OCI-LY1 (cell line): Measurements from ENCODE around the gene LDLRAD3.

Experiments used
- H2AFZ ChIP-seq: fragments of 200-600 bp; sonication (generic), shearing (Covaris generic); 2 replicates; pipeline ENCODE4 v1.6.0; 2014; ENCODE audit warnings: antibody characterized with exemption, mild to moderate bottlenecking, low read length
- H3F3A ChIP-seq: fragments of 200-600 bp; sonication (generic), shearing (Covaris generic); 2 replicates; pipeline ENCODE4 v1.6.0; 2014; ENCODE audit warnings: mild to moderate bottlenecking, antibody characterized with exemption, low read length, moderate library complexity; ENCODE audit not compliant: insufficient read depth
- H3K27ac ChIP-seq: fragments of 200-600 bp; sonication (generic); 2 replicates; pipeline ENCODE4 v1.5.1; 2014; ENCODE audit warnings: low read length, mixed run types, mild to moderate bottlenecking, low read depth; ENCODE audit not compliant: poor library complexity, severe bottlenecking
- H3K27me3 ChIP-seq: fragments of 200-600 bp; sonication (generic); 2 replicates; pipeline ENCODE4 v1.6.0; 2014; ENCODE audit warnings: antibody characterized with exemption, mild to moderate bottlenecking, low read length, moderate library complexity; ENCODE audit not compliant: insufficient read depth
- H3K36me3 ChIP-seq: fragments of 200-600 bp; sonication (generic); 2 replicates; pipeline ENCODE4 v1.6.1; 2014; ENCODE audit warnings: mild to moderate bottlenecking, antibody characterized with exemption, low read length, moderate library complexity, mixed read lengths; ENCODE audit not compliant: insufficient read depth
- H3K4me1 ChIP-seq: fragments of 200-600 bp; sonication (generic); 2 replicates; pipeline ENCODE4 v1.5.1; 2014; ENCODE audit warnings: mild to moderate bottlenecking, low read length, moderate library complexity; ENCODE audit not compliant: insufficient read depth, severe bottlenecking
- H3K4me2 ChIP-seq: fragments of 200-600 bp; sonication (generic), shearing (Covaris generic); 2 replicates; pipeline ENCODE4 v1.6.1; 2014; ENCODE audit warnings: low read length
- H3K4me3 ChIP-seq: fragments of 200-600 bp; sonication (generic); 2 replicates; pipeline ENCODE4 v1.5.1; 2014; ENCODE audit warnings: low read length, low read depth, mild to moderate bottlenecking, mixed read lengths; ENCODE audit not compliant: poor library complexity, severe bottlenecking
- H3K79me2 ChIP-seq: fragments of 200-600 bp; shearing (Covaris generic); 2 replicates; pipeline ENCODE4 v1.6.1; 2016; ENCODE audit warnings: mixed run types, low read length, mixed read lengths; ENCODE audit not compliant: insufficient read depth
- H3K9ac ChIP-seq: fragments of 200-600 bp; sonication (generic), shearing (Covaris generic); 2 replicates; pipeline ENCODE4 v1.6.1; 2014; ENCODE audit warnings: mild to moderate bottlenecking, low read length, mixed read lengths
- H3K9me2 ChIP-seq: fragments of 200-600 bp; sonication (generic), shearing (Covaris generic); 2 replicates; pipeline ENCODE4 v1.6.1; 2014; ENCODE audit warnings: low read depth, mild to moderate bottlenecking, low read length, mixed read lengths
- H3K9me3 ChIP-seq: fragments of 200-600 bp; shearing (Covaris generic); 2 replicates; pipeline ENCODE4 v1.6.1; 2014; ENCODE audit warnings: low read length, mixed read lengths
- H4K20me1 ChIP-seq: fragments of 200-600 bp; sonication (generic), shearing (Covaris generic); 2 replicates; pipeline ENCODE4 v1.6.0; 2016; ENCODE audit warnings: mild to moderate bottlenecking, low read length; ENCODE audit not compliant: insufficient read depth
- EZH2 ChIP-seq: fragments of 200-600 bp; sonication (generic), shearing (Covaris generic); IDR thresholded peaks from 2 replicates; pipeline ENCODE4 v1.8.0; 2017; ENCODE audit warnings: borderline replicate concordance, mixed run types, mild to moderate bottlenecking, antibody characterized with exemption, low read length, moderate library complexity, mixed read lengths
- TF ChIP-seq, protein P1 (sequence below): fragments of 200-600 bp; sonication (generic), shearing (Covaris generic); IDR thresholded peaks from 2 replicates; pipeline ENCODE4 v1.5.1; 2017; ENCODE audit warnings: mild to moderate bottlenecking, antibody characterized with exemption, low read length, moderate library complexity, mixed read lengths

LDLRAD3 gene

DNA sequence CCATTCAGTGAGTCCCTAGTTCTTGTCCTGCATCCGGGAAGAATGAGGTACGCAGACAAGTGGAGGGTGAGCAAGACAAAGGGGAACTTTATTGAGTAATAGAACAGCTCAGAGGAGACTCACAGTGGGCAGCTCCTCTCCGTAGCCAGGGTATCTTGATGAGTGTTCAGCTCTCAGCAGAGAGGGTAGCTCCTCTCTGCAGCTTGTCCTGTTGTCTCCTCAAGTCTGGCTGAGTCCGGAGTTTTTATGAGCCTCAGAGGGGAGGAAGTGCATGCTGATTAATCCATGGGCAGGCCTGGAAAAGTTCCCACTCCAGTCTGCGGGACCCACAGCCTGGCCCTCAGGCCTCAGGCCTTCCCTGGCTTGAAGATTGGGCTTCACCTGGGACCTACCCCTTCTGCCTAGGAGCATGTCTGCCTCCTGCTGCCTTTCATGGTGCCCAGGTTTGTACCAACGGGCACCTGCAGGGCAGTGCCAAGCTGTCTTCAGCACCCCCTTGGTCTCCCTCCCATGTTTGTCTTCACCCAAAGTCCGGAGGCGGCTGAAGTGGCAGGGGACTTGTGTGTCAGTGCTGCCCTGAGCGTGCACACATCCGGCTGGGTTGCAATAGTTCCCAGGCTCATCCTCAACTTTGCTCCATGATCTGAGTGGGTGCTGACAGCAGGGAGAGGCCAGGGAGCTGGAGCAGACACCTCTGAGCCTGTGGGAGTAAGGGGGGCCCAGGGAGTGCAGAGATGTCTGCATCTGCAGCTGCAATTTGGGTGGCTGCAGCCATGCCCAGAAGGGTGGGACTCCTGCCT lies 134.2 kb downstream of the LDLRAD3 start:
- H3K9ac ChIP-seq = no peak overlapping the region
- no peak overlapping the region for H3K27ac ChIP-seq
- no peaks in the 10 kb centered on the region for H3K27me3 ChIP-seq
- no peaks in the 10 kb centered on the region for H3K79me2 ChIP-seq
- TF ChIP-seq, protein P1, sequence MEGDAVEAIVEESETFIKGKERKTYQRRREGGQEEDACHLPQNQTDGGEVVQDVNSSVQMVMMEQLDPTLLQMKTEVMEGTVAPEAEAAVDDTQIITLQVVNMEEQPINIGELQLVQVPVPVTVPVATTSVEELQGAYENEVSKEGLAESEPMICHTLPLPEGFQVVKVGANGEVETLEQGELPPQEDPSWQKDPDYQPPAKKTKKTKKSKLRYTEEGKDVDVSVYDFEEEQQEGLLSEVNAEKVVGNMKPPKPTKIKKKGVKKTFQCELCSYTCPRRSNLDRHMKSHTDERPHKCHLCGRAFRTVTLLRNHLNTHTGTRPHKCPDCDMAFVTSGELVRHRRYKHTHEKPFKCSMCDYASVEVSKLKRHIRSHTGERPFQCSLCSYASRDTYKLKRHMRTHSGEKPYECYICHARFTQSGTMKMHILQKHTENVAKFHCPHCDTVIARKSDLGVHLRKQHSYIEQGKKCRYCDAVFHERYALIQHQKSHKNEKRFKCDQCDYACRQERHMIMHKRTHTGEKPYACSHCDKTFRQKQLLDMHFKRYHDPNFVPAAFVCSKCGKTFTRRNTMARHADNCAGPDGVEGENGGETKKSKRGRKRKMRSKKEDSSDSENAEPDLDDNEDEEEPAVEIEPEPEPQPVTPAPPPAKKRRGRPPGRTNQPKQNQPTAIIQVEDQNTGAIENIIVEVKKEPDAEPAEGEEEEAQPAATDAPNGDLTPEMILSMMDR = no peak
- no peak for TF ChIP-seq EZH2
- no peaks in the 10 kb centered on the region for H3K9me2 ChIP-seq
- no peaks in the 10 kb centered on the region for H3K4me1 ChIP-seq
- no peaks in the 10 kb centered on the region for H4K20me1 ChIP-seq
- H2AFZ ChIP-seq = no peak overlapping the region
- no peak overlapping the region for H3K4me2 ChIP-seq
- no peaks in the 10 kb centered on the region for H3F3A ChIP-seq
- H3K4me3 ChIP-seq = no peak overlapping the region
- no peaks in the 10 kb centered on the region for H3K36me3 ChIP-seq
- no peaks in the 10 kb centered on the region for H3K9me3 ChIP-seq

- no peak overlapping the region for H3K27ac ChIP-seq
- H3K4me1 ChIP-seq = no peaks in the 10 kb centered on the region
- H2AFZ ChIP-seq = no peak overlapping the region
- no peaks in the 10 kb centered on the region for H3F3A ChIP-seq
- H3K9me2 ChIP-seq = no peaks in the 10 kb centered on the region
- no peaks in the 10 kb centered on the region for H3K9me3 ChIP-seq
- H4K20me1 ChIP-seq = no peaks in the 10 kb centered on the region
- TF ChIP-seq, protein P1 = no peak
- TF ChIP-seq EZH2 = no peak
- no peak overlapping the region for H3K9ac ChIP-seq
- no peak overlapping the region for H3K4me2 ChIP-seq
- no peaks in the 10 kb centered on the region for H3K36me3 ChIP-seq
- no peaks in the 10 kb centered on the region for H3K79me2 ChIP-seq
- no peak overlapping the region for H3K4me3 ChIP-seq
- no peaks in the 10 kb centered on the region for H3K27me3 ChIP-seq
Observed at GRCh38 chr11:36078686-36079055, 134.8 kb downstream of the LDLRAD3 start.

- Histone ChIP-seq H3K4me3 (no peak overlapping the region), H3F3A (no peaks in the 10 kb centered on the region), H3K4me2 (no peak overlapping the region), H3K79me2 (no peaks in the 10 kb centered on the region), H3K36me3 (no peaks in the 10 kb centered on the region), H3K4me1 (no peaks in the 10 kb centered on the region), H2AFZ (no peak overlapping the region), H3K27ac (no peak overlapping the region), H3K9ac (no peak overlapping the region), H4K20me1 (no peaks in the 10 kb centered on the region), H3K9me2 (no peaks in the 10 kb centered on the region), H3K27me3 (no peaks in the 10 kb centered on the region), H3K9me3 (no peaks in the 10 kb centered on the region)
- TF ChIP-seq EZH2 = no peak
- TF ChIP-seq, protein P1 = no peak
Observed at GRCh38 chr11:36079878-36080675, 136.2 kb downstream of the LDLRAD3 start.
